GM12878 (cell line): ENCODE measurements around the gene ARF5. TPM values are rescaled to one million over a fixed set of nuclear protein-coding genes. Genes with fewer than 3 reads are reported as not detected.

Source experiments
- ATAC-seq: fragments of 200-7000 bp; cut with Tn5 transposase; 3 replicates; pipeline ENCODE4 v1.9.1; 2020; ENCODE audit warnings: mild to moderate bottlenecking, moderate library complexity
- BruUV-seq: library from RNA; stranded (reverse); fragments of 400-500 nt; replicated peaks from 2 replicates; lab custom pipeline; 2021; lab: Mats Ljungman, UMichigan
- CTCF ChIA-PET: fragments of 300-600 bp; sonication (Branson Sonifier 250); formaldehyde crosslinking; extraction: SDS; loops from one replicate; lab custom pipeline; 2021; ENCODE audit warnings: inconsistent platforms; lab: Yijun Ruan, JAX
- POLR2A ChIA-PET: fragments of 350-600 bp; formaldehyde crosslinking; extraction: SDS; loops from one replicate; lab custom pipeline; 2021; ENCODE audit warnings: inconsistent platforms; lab: Charles Lee
- RAD21 ChIA-PET: fragments of 300-600 bp; sonication (Branson Sonifier 250); formaldehyde crosslinking; loops from one replicate; lab custom pipeline; 2023; ENCODE audit warnings: antibody characterized with exemption; ENCODE audit not compliant: unreplicated experiment; lab: Charles Lee
- SMC1A ChIA-PET: fragments of 300-600 bp; sonication (Branson Sonifier 250); formaldehyde crosslinking; loops from one replicate; lab custom pipeline; 2023; ENCODE audit not compliant: unreplicated experiment, uncharacterized antibody; lab: Charles Lee
- DNase-seq: peaks from one replicate; pipeline ENCODE4 v3.0.0-alpha.2; 2011; ENCODE audit warnings: low read depth, low spot score
- FAIRE-seq: peaks from 3 replicates; lab custom pipeline; 2011; peaks lifted over from hg19 to GRCh38; lab: Jason Lieb, UNC
- H2AFZ ChIP-seq: 2 replicates; pipeline ENCODE4 v1.6.0; 2011; ENCODE audit warnings: low read depth, low read length, control low read depth; ENCODE audit not compliant: control insufficient read depth
- H3K27ac ChIP-seq: 2 replicates; pipeline ENCODE4 v1.5.1; 2011; ENCODE audit warnings: control low read depth; ENCODE audit not compliant: control insufficient read depth, insufficient read depth
- H3K27me3 ChIP-seq, 2 experiments: replicated peaks in 1 of 2; 2 replicates each; pipeline versions ENCODE4 v1.6.0 to v1.6.1; 2011; ENCODE audit warnings: low read length in 1 of 2; ENCODE audit not compliant: control insufficient read depth in 2 of 2, insufficient read depth in 2 of 2
- H3K36me3 ChIP-seq, 2 experiments: 2 replicates each; pipeline ENCODE4 v1.5.1; 2011; ENCODE audit warnings: low read length in 1 of 2; ENCODE audit not compliant: control insufficient read depth in 2 of 2, insufficient read depth in 2 of 2
- H3K4me1 ChIP-seq: 2 replicates; pipeline ENCODE4 v1.6.1; 2011; ENCODE audit warnings: mild to moderate bottlenecking, low read length, moderate library complexity, mixed read lengths; ENCODE audit not compliant: control insufficient read depth, insufficient read depth
- H3K4me2 ChIP-seq: 2 replicates; pipeline ENCODE4 v1.6.0; 2011; ENCODE audit warnings: control low read depth; ENCODE audit not compliant: control insufficient read depth, insufficient read depth
- H3K4me3 ChIP-seq: fragments of 200-600 bp; sonication (generic); 2 replicates; pipeline ENCODE4 v1.5.1; 2016
- H3K79me2 ChIP-seq: 2 replicates; pipeline ENCODE4 v1.6.0; 2011; ENCODE audit warnings: low read length; ENCODE audit not compliant: control insufficient read depth, insufficient read depth
- H3K9ac ChIP-seq: 2 replicates; pipeline ENCODE4 v1.8.0; 2011; ENCODE audit warnings: low read length, control low read depth, mixed read lengths; ENCODE audit not compliant: control insufficient read depth, insufficient read depth
- H3K9me3 ChIP-seq: replicated peaks from 3 replicates; pipeline ENCODE4 v1.5.1; 2011; ENCODE audit warnings: mild to moderate bottlenecking, low read length; ENCODE audit not compliant: control insufficient read depth, insufficient read depth
- H4K20me1 ChIP-seq: 2 replicates; pipeline ENCODE4 v1.6.0; 2011; ENCODE audit not compliant: control insufficient read depth, insufficient read depth
- BHLHE40 ChIP-seq, 2 experiments: fragments of 450-650 bp in 1 of 2; IDR thresholded peaks; 2 replicates each; pipeline ENCODE4 v1.6.1; 2011 to 2017; ENCODE audit warnings: low read depth in 2 of 2, borderline replicate concordance in 1 of 2, improper control_type of control experiment in 1 of 2, low read length in 1 of 2, mild to moderate bottlenecking in 1 of 2
- DPF2 ChIP-seq: fragments of 450-650 bp; IDR thresholded peaks from 2 replicates; pipeline ENCODE4 v1.6.1; 2017; ENCODE audit warnings: mild to moderate bottlenecking
- E2F4 ChIP-seq: IDR thresholded peaks from 2 replicates; pipeline ENCODE4 v1.6.1; 2012; ENCODE audit warnings: low read depth, low read length, improper control_type of control experiment
- HDAC2 ChIP-seq: fragments of 200-600 bp; sonication (generic); IDR thresholded peaks from 2 replicates; pipeline ENCODE4 v1.6.1; 2017
- HDAC6 ChIP-seq: fragments of 200-600 bp; sonication (generic); IDR thresholded peaks from one replicate; pipeline ENCODE4 v1.8.0; 2017; ENCODE audit warnings: antibody characterized with exemption; ENCODE audit not compliant: unreplicated experiment
- IKZF1 ChIP-seq: fragments of 450-650 bp; conservative IDR thresholded peaks from 2 replicates; pipeline ENCODE4 v1.6.1; 2017; ENCODE audit warnings: antibody characterized with exemption, mild to moderate bottlenecking
- KLF5 ChIP-seq: fragments of 450-650 bp; IDR thresholded peaks from 2 replicates; pipeline ENCODE4 v1.6.1; 2014; ENCODE audit warnings: mild to moderate bottlenecking; ENCODE audit not compliant: partially characterized antibody
- MEF2B ChIP-seq: fragments of 450-650 bp; IDR thresholded peaks from 2 replicates; pipeline ENCODE4 v1.6.1; 2018; ENCODE audit warnings: mild to moderate bottlenecking, moderate library complexity; ENCODE audit not compliant: partially characterized antibody, poor library complexity, severe bottlenecking
- MTA2 ChIP-seq: fragments of 450-650 bp; IDR thresholded peaks from 2 replicates; pipeline ENCODE4 v1.6.1; 2016; ENCODE audit warnings: low read depth, mild to moderate bottlenecking, moderate library complexity
- NR2F1 ChIP-seq: fragments of 450-650 bp; conservative IDR thresholded peaks from 2 replicates; pipeline ENCODE4 v1.6.1; 2017; ENCODE audit warnings: mild to moderate bottlenecking
- POU2F2 ChIP-seq: IDR thresholded peaks from 3 replicates; pipeline ENCODE4 v1.6.1; 2011; ENCODE audit warnings: low read depth, mild to moderate bottlenecking, low read length, borderline replicate concordance
- RAD51 ChIP-seq: fragments of 450-650 bp; IDR thresholded peaks from 2 replicates; pipeline ENCODE4 v1.6.1; 2016; ENCODE audit warnings: moderate library complexity, mild to moderate bottlenecking, inconsistent platforms
- RB1 ChIP-seq: fragments of 450-650 bp; formaldehyde crosslinking; IDR thresholded peaks from 2 replicates; pipeline ENCODE4 v1.6.1; 2017; ENCODE audit warnings: mild to moderate bottlenecking, borderline replicate concordance
- RUNX3 ChIP-seq: IDR thresholded peaks from 2 replicates; pipeline ENCODE4 v1.6.1; 2012; ENCODE audit warnings: low read length, inconsistent platforms
- YY1 ChIP-seq: IDR thresholded peaks from 2 replicates; pipeline ENCODE4 v1.6.1; 2011; ENCODE audit warnings: low read depth, mild to moderate bottlenecking, low read length
- ZNF217 ChIP-seq: fragments of 450-650 bp; IDR thresholded peaks from 2 replicates; pipeline ENCODE4 v1.6.1; 2017; ENCODE audit warnings: antibody characterized with exemption, mild to moderate bottlenecking
- ZNF274 ChIP-seq: IDR thresholded peaks from one replicate; pipeline ENCODE4 v1.8.0; 2011; ENCODE audit not compliant: insufficient read length, insufficient read depth
- WGBS: methylation state at CpG from one replicate; pipeline ENCODE4 v1.1.6; 2016; ENCODE audit warnings: low lambda C conversion rate; ENCODE audit not compliant: insufficient replicate concordance, insufficient coverage; ENCODE audit errors: missing lambda C conversion rate; 5-methylcytosine and 5-hydroxymethylcytosine counted together
- in situ Hi-C: fragments of 300-500 bp; cut with MboI; formaldehyde crosslinking; loops from 9 replicates; pipeline ENCODE4 v1.14.3; 2018; ENCODE audit warnings: mixed read lengths
- intact Hi-C: fragments of 100-400 bp; cut with micrococcal nuclease; formaldehyde crosslinking; loops from one replicate; pipeline ENCODE4 v1.14.2; 2022; ENCODE audit not compliant: unreplicated experiment
- polyA plus RNA-seq, 11 experiments: library from polyadenylated mRNA; depleted of rRNA in 4 of 11; unstranded in 6 of 11; stranded (reverse) in 5 of 11; fragments of >200 nt; fragmentation: Nextera tagmentation in 4 of 11; fragmentation: Illumina TruSeq in 1 of 11; extraction: Ambion mirVana in 4 of 11; extraction: Trizol in 1 of 11; gene quantifications; 1 replicate in 1 of 11; 2 replicates in 10 of 11; pipeline versions ENCODE4 v1.2.1 to v1.2.3, GENCODE V29; 2011 to 2016; ENCODE audit warnings: inconsistent platforms in 2 of 11, missing spikeins in 2 of 11, low read depth in 1 of 11
- total RNA-seq, 4 experiments: library from RNA; depleted of rRNA in 3 of 4; stranded (reverse); fragments of >200 nt in 3 of 4; fragmentation: Illumina TruSeq in 1 of 4; extraction: Trizol in 1 of 4; gene quantifications; 2 replicates each; pipeline versions ENCODE4 v1.2.1 to v1.2.3, GENCODE V29; 2013 to 2021
- TF ChIP-seq, protein P1 (sequence below): fragments of 450-650 bp; IDR thresholded peaks from 2 replicates; pipeline ENCODE4 v1.6.1; 2017; ENCODE audit warnings: mild to moderate bottlenecking
- TF ChIP-seq, protein P2 (sequence below): fragments of 450-650 bp; IDR thresholded peaks from 2 replicates; pipeline ENCODE4 v1.6.1; 2017; ENCODE audit warnings: low read depth, mild to moderate bottlenecking, moderate library complexity

The ARF5 gene
- total and polyA plus RNA-seq, 10 of the 15 experiments (the other 5 are each of a cell fraction or from before 2014, with no cell fraction given): 11.0 to 210 (median 131) TPM

- peak; percentile 22; the same call in 1 of the 2 replicates for TF ChIP-seq DPF2
- no peak for TF ChIP-seq ZNF217
- TF ChIP-seq, protein P1, sequence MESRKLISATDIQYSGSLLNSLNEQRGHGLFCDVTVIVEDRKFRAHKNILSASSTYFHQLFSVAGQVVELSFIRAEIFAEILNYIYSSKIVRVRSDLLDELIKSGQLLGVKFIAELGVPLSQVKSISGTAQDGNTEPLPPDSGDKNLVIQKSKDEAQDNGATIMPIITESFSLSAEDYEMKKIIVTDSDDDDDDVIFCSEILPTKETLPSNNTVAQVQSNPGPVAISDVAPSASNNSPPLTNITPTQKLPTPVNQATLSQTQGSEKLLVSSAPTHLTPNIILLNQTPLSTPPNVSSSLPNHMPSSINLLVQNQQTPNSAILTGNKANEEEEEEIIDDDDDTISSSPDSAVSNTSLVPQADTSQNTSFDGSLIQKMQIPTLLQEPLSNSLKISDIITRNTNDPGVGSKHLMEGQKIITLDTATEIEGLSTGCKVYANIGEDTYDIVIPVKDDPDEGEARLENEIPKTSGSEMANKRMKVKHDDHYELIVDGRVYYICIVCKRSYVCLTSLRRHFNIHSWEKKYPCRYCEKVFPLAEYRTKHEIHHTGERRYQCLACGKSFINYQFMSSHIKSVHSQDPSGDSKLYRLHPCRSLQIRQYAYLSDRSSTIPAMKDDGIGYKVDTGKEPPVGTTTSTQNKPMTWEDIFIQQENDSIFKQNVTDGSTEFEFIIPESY: no peak
- TF ChIP-seq NR2F1: peak; percentile 28; the same call in 1 of the 2 replicates
- TF ChIP-seq IKZF1: peak; percentile 63; the same call in 1 of the 2 replicates
- TF ChIP-seq MTA2: peak; percentile 63
- TF ChIP-seq YY1: no peak
- no peak for TF ChIP-seq RUNX3
- no peak for TF ChIP-seq POU2F2
- TF ChIP-seq HDAC2: 0 out of 2 replicates have a peak, but pooled peaks have one; percentile 64
- TF ChIP-seq HDAC6: peak; percentile 93
- TF ChIP-seq E2F4: no peak
- peak; percentile 28 for TF ChIP-seq MEF2B
- TF ChIP-seq BHLHE40 (IDR thresholded peaks at IDR 0.05; ENCODE audit: borderline replicate concordance in 1 of 2, low read depth in 2 of 2, low read length in 1 of 2): peak in 1 of 2 experiments; percentile 32; a peak in 1 of 4 replicates
- no peak for TF ChIP-seq ZNF274
- TF ChIP-seq RB1: no peak
- TF ChIP-seq, protein P2, sequence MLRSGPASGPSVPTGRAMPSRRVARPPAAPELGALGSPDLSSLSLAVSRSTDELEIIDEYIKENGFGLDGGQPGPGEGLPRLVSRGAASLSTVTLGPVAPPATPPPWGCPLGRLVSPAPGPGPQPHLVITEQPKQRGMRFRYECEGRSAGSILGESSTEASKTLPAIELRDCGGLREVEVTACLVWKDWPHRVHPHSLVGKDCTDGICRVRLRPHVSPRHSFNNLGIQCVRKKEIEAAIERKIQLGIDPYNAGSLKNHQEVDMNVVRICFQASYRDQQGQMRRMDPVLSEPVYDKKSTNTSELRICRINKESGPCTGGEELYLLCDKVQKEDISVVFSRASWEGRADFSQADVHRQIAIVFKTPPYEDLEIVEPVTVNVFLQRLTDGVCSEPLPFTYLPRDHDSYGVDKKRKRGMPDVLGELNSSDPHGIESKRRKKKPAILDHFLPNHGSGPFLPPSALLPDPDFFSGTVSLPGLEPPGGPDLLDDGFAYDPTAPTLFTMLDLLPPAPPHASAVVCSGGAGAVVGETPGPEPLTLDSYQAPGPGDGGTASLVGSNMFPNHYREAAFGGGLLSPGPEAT: no peak
- TF ChIP-seq RAD51: no peak
- no peak for TF ChIP-seq KLF5
- Histone ChIP-seq H3K9ac (no peak overlapping the region), H3K27me3 (no peaks in the 10 kb centered on the region; a peak in 2 of 4 replicates), H3K79me2 (no peaks in the 10 kb centered on the region), H2AFZ (no peak overlapping the region), H3K4me3 (no peak overlapping the region), H3K9me3 (no peaks in the 10 kb centered on the region), H3K4me1 (no peaks in the 10 kb centered on the region; the same call in 1 of the 2 replicates), H3K4me2 (0 out of 2 replicates have a peak overlapping the region, but pooled peaks have one; percentile 3), H3K27ac (no peak overlapping the region), H4K20me1 (no peaks in the 10 kb centered on the region), H3K36me3 (no peaks in the 10 kb centered on the region)
- ATAC-seq: peak; percentile 79
- ChIA-PET POLR2A (interaction anchor here (0.9 to 1.3 kb wide), 2 partner anchors 31 to 32 kb away, joined by 3 read pairs; partner anchors contain the start of gene ARF5), RAD21 (interaction anchor here (1.2 to 1.5 kb wide), 2 partner anchors 32 to 34 kb away, joined by 4 to 5 read pairs; partner anchors contain the start of genes ARF5 and GCC1), CTCF (interaction anchor here (0.9 to 2.2 kb wide), 3 partner anchors 9 to 88 kb away, joined by 3 to 10 read pairs (median 5); no protein-coding TSS in a partner anchor), SMC1A (interaction anchor here (1.0 to 1.4 kb wide), 3 partner anchors 27 to 84 kb away, joined by 3 to 4 read pairs (median 3); partner anchors contain the start of gene FSCN3)
- in situ Hi-C loops (no loop called here), intact Hi-C loops (no loop called here)
- 6% methylated on average over 26 of the region's 27 CpGs for WGBS
- DNase-seq: no peak
- FAIRE-seq: no peak
- no TSS peak for BruUV-seq
Observed at GRCh38 chr7:127619681-127620405, 31.6 kb downstream of the ARF5 start.
